ENCODE results near the gene ZNF853.
"Not testable (repeated sequence)": the region's sequence is repeated elsewhere in the genome, so short reads cannot be mapped to it uniquely, and the experiment has no call there.

The ZNF853 gene

GRCh38 chr7:6649241-6649961 is 34.0 kb downstream of the ZNF853 start:
- Mint-ChIP-seq H3K36me3 (ENCODE audit: low read depth) (peaks cover 81% of the 10 kb centered on the region), H3K4me3 (no peak overlapping the region)

GRCh38 chr7:6650086-6650485 is 34.7 kb downstream of the ZNF853 start:
- peaks cover 79% of the 10 kb centered on the region for H3K36me3 Mint-ChIP-seq (ENCODE audit: low read depth)
- peaks cover 7% of the 10 kb centered on the region for H3K9me3 Mint-ChIP-seq
- no peak for DNase-seq
- no peak overlapping the region for H3K4me3 Mint-ChIP-seq
- no peaks in the 10 kb centered on the region for H3K4me1 Mint-ChIP-seq (ENCODE audit: low read depth)
- H3K27ac Mint-ChIP-seq: no peak overlapping the region
- H3K27me3 Mint-ChIP-seq: no peaks in the 10 kb centered on the region

More at GRCh38 chr7:6649241-6649961, 34.0 kb downstream of the ZNF853 start:
- Mint-ChIP-seq H3K9me3 (peaks cover 4% of the 10 kb centered on the region), H3K27me3 (no peaks in the 10 kb centered on the region), H3K27ac (no peak overlapping the region), H3K4me1 (ENCODE audit: low read depth) (no peaks in the 10 kb centered on the region)
- no peak for DNase-seq

GRCh38 chr7:6650521-6651011 is 35.2 kb downstream of the ZNF853 start:
- Mint-ChIP-seq H3K9me3 (peaks cover 7% of the 10 kb centered on the region), H3K27me3 (no peaks in the 10 kb centered on the region), H3K4me3 (no peak overlapping the region), H3K27ac (no peak overlapping the region), H3K4me1 (ENCODE audit: low read depth) (no peaks in the 10 kb centered on the region), H3K36me3 (ENCODE audit: low read depth) (peaks cover 79% of the 10 kb centered on the region)
- no peak for DNase-seq

DNA sequence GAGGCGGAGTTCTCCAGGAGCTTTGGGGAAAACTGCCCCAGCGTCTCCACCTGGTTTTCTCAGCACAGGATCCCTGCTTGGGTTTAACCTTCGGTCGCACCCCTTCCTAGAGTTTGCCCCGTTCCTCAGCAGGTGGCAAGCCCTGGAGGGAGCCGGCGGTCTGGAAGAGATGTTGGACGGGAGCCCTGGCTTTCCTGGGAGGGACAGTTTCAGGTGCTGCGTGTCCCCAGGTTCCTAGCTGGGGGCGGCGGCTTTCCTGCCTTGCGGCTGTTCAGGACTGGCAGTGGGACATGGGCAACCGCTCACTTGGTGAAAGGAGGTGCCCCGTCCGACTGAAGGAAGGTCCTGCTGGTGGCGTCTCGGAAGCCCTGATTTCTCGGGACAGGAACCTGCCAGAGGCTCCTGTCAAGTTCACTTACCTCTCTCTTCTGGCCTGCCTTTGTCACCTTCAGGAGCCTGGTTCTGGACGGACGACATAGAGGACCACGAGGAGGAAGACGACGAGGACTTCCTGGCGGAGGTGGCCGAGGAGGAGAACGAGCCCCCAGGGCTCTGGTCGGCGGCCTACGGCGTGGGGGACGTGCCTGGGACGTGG is 36.5 kb downstream of the ZNF853 start:
- peak; percentile 23 for DNase-seq
- Mint-ChIP-seq H3K27me3 (no peaks in the 10 kb centered on the region), H3K9me3 (peaks cover 7% of the 10 kb centered on the region), H3K4me1 (ENCODE audit: low read depth) (no peaks in the 10 kb centered on the region), H3K4me3 (no peak overlapping the region), H3K27ac (no peak overlapping the region), H3K36me3 (ENCODE audit: low read depth) (peaks cover 74% of the 10 kb centered on the region)

- Mint-ChIP-seq H3K4me3 (no peak overlapping the region), H3K36me3 (ENCODE audit: low read depth) (peaks cover 71% of the 10 kb centered on the region)
Measured at GRCh38 chr7:6652446-6653011, 37.1 kb downstream of the ZNF853 start.

DNA sequence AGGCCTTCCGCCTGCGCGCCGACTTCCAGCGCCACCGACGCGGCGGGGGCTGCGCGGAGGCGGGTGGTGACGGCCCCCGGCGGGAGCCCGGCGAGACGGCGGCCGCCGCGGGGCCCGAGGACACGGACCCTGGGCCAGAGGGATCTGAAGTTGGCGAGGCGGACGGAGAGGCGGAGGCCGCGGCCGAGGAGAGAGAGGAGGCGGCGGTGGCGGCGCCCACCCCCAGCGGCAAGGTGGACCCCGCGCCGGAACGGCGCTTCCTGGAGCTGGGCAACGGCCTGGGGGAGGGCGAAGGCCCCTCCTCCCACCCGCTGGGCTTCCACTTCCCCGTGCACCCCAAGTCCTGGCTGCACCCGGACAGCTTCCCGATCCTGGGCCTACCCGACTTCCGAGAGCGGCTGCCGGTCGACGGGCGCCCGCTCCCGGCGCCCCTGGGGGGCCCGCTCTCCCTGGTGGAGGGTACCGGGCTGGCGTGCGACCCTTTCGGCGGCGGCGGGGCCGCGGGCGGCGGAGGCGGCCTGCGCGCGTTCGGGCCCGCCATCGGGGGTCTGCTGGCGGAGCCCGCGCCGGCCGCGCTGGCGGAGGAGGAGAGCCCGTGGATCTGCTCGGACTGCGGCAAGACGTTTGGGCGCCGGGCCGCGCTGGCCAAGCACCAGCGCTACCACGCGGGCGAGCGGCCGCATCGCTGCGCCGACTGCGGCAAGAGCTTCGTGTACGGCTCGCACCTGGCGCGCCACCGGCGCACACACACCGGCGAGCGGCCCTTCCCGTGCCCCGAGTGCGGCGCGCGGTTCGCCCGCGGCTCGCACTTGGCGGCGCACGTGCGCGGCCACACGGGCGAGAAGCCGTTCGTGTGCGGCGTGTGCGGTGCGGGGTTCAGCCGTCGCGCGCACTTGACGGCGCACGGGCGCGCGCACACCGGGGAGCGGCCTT is 37.9 kb downstream of the ZNF853 start:
- Mint-ChIP-seq H3K27ac (no peak overlapping the region), H3K4me1 (ENCODE audit: low read depth) (no peaks in the 10 kb centered on the region), H3K36me3 (ENCODE audit: low read depth) (peaks cover 63% of the 10 kb centered on the region), H3K4me3 (no peak overlapping the region), H3K27me3 (no peaks in the 10 kb centered on the region), H3K9me3 (peaks cover 7% of the 10 kb centered on the region)
- peak; percentile 22 for DNase-seq

More at GRCh38 chr7:6652446-6653011, 37.1 kb downstream of the ZNF853 start:
- Mint-ChIP-seq H3K4me1 (ENCODE audit: low read depth) (no peaks in the 10 kb centered on the region), H3K9me3 (peaks cover 7% of the 10 kb centered on the region), H3K27me3 (no peaks in the 10 kb centered on the region), H3K27ac (no peak overlapping the region)
- peak; percentile 22 for DNase-seq

DNA sequence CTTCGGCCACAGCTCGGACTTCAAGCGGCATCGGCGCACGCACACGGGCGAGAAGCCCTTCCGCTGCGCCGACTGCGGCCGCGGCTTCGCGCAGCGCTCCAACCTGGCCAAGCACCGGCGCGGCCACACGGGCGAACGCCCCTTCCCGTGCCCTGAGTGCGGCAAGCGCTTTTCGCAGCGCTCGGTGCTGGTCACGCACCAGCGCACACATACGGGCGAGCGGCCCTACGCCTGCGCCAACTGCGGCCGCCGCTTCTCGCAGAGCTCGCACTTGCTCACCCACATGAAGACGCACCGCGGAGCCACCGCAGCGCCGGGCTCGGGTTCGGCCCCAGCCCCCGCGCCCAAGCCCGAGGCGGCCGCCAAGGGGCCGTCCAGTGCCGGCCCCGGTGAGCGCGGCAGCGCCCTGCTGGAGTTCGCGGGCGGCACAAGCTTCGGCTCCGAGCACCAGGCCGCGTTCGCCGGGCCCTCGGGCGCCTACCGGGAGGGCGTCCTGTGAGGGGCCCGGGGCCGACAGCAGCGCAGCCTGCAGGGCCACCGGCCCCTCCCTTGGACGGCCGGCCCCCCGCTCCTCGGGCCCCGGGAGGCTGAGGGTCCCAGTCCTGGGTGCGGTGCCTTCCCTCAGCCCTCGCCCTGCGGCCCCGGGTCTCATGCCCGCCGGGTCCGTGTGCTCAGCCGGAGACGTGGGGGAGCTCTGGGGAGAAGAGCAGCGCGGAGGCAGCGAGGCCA is 38.9 kb downstream of the ZNF853 start:
- H3K9me3 Mint-ChIP-seq: peaks cover 7% of the 10 kb centered on the region
- DNase-seq: no peak
- peaks cover 6% of the 10 kb centered on the region for H3K4me1 Mint-ChIP-seq (ENCODE audit: low read depth)
- no peak overlapping the region for H3K27ac Mint-ChIP-seq
- H3K27me3 Mint-ChIP-seq: no peaks in the 10 kb centered on the region
- no peak overlapping the region for H3K4me3 Mint-ChIP-seq
- H3K36me3 Mint-ChIP-seq (ENCODE audit: low read depth): peaks cover 54% of the 10 kb centered on the region

GRCh38 chr7:6654842-6655610 is 39.6 kb downstream of the ZNF853 start:
- no peak for DNase-seq
- peaks cover 7% of the 10 kb centered on the region for H3K9me3 Mint-ChIP-seq
- no peak overlapping the region for H3K4me3 Mint-ChIP-seq
- peaks cover 6% of the 10 kb centered on the region for H3K4me1 Mint-ChIP-seq (ENCODE audit: low read depth)
- no peaks in the 10 kb centered on the region for H3K27me3 Mint-ChIP-seq
- H3K27ac Mint-ChIP-seq: no peak overlapping the region
- peaks cover 46% of the 10 kb centered on the region for H3K36me3 Mint-ChIP-seq (ENCODE audit: low read depth)

- Mint-ChIP-seq H3K36me3 (ENCODE audit: low read depth) (peaks cover 39% of the 10 kb centered on the region), H3K4me3 (no peak overlapping the region), H3K4me1 (ENCODE audit: low read depth) (peaks cover 6% of the 10 kb centered on the region), H3K27ac (no peak overlapping the region), H3K9me3 (peaks cover 5% of the 10 kb centered on the region), H3K27me3 (no peaks in the 10 kb centered on the region)
- DNase-seq: no peak
Measured at GRCh38 chr7:6655636-6656385, 40.4 kb downstream of the ZNF853 start.

- no peak for DNase-seq
- H3K27ac Mint-ChIP-seq: no peak overlapping the region
- H3K4me1 Mint-ChIP-seq (ENCODE audit: low read depth): peaks cover 6% of the 10 kb centered on the region
- no peaks in the 10 kb centered on the region for H3K27me3 Mint-ChIP-seq
- peaks cover 3% of the 10 kb centered on the region for H3K9me3 Mint-ChIP-seq
- no peak overlapping the region for H3K4me3 Mint-ChIP-seq
- peaks cover 33% of the 10 kb centered on the region for H3K36me3 Mint-ChIP-seq (ENCODE audit: low read depth)
Measured at GRCh38 chr7:6656413-6656812, 41.0 kb downstream of the ZNF853 start.

- DNase-seq: peak; percentile 29
- Mint-ChIP-seq H3K36me3 (ENCODE audit: low read depth) (peaks cover 21% of the 10 kb centered on the region), H3K27ac (no peak overlapping the region), H3K9me3 (peaks cover 3% of the 10 kb centered on the region), H3K4me1 (ENCODE audit: low read depth) (peaks cover 6% of the 10 kb centered on the region), H3K4me3 (no peak overlapping the region), H3K27me3 (peaks cover 6% of the 10 kb centered on the region)
Measured at GRCh38 chr7:6658618-6659345, 43.4 kb downstream of the ZNF853 start.

DNA sequence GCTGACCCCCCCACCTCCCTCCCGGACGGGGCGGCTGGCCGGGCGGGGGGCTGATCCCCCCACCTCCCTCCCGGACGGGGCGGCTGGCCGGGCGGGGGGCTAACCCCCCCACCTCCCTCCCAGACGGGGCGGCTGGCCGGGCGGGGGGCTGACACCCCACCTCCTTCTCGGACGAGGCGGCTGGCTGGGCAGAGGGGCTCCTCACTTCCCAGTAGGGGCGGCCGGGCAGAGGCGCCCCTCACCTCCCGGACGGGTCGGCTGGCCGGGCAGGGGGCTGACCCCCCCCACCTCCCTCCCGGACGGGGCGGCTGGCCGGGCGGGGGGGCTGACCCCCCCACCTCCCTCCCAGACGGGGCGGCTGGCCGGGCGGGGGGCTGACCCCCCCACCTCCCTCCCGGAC is 55.4 kb downstream of the ZNF853 start:
- peaks cover 57% of the 10 kb centered on the region for H3K36me3 Mint-ChIP-seq (ENCODE audit: low read depth)
- not testable (repeated sequence) for H3K4me3 Mint-ChIP-seq

More for the DNA sequence above, 55.4 kb downstream of the ZNF853 start:
- not testable (repeated sequence) for H3K27ac Mint-ChIP-seq; H3K27me3 Mint-ChIP-seq; DNase-seq; H3K4me1 Mint-ChIP-seq (ENCODE audit: low read depth)
- H3K9me3 Mint-ChIP-seq: peaks cover 53% of the 10 kb centered on the region
